ENCODE data around the gene IL24.

IL24 gene

DNA sequence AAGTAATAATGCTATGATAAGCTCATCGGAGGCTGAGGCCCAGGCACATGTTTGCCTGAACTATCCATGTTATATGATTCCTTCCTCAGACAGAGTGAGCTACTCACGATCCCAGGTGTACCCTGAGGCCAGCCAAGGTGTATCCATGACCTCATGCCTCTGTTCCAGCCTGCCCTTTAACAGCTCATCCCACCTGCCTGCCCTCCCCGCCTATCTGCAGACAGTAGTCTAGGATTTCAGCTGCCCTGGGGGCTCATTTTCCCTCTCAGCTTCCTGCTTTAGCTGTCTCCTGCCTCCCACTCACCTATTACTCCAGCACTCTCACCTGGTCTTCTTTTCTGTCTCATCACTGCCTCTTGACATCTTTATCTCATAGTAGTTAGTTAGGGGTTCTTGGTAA, 1.9 kb upstream of the IL24 start:
- H3K4me3 ChIP-seq: no peak overlapping the region
- no peaks in the 10 kb centered on the region for H3K36me3 ChIP-seq (ENCODE audit: insufficient read depth, low read length)
- no peak for DNase-seq (ENCODE audit: low read depth, low spot score)
- no peak for TF ChIP-seq POLR2AphosphoS5 (IDR thresholded peaks at IDR 0.05; ENCODE audit: borderline replicate concordance, low read depth, low read length)
- no peak for TF ChIP-seq EZH2 (IDR thresholded peaks at IDR 0.05)
- TF ChIP-seq FOXP2 (optimal IDR thresholded peaks at IDR 0.05; ENCODE audit: control extremely low read depth, extremely low read length, insufficient read depth): no peak
- H3K9me3 ChIP-seq (ENCODE audit: low read depth, low read length): no peaks in the 10 kb centered on the region
- no peak overlapping the region for H3K9ac ChIP-seq (ENCODE audit: insufficient read length)
- H3K27ac ChIP-seq: no peak overlapping the region

DNA sequence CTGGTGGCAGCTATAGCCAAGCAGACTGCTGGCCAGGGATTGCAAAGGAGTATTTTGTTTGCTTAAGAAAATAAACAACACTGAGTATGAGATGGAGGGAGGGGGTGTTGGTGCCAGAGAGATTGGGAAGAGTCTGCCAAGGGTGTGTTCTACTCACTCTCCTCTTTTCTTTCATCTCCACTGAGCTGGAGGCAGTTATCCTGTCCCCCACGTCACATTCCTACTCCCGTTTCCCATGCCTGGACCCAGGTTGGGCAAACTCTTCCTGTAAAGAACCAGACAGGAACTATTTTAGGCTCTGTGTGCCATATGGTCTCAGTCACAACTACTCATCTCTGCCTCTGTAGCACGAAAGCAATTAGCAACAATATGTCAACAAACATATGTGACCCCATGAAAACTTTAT, 1.4 kb upstream of the IL24 start:
- Histone ChIP-seq H3K4me3 (no peak overlapping the region), H3K9me3 (ENCODE audit: low read depth, low read length) (no peaks in the 10 kb centered on the region), H3K36me3 (ENCODE audit: insufficient read depth, low read length) (no peaks in the 10 kb centered on the region), H3K27ac (no peak overlapping the region), H3K9ac (ENCODE audit: insufficient read length) (no peak overlapping the region)
- DNase-seq (ENCODE audit: low read depth, low spot score): no peak
- TF ChIP-seq FOXP2 (optimal IDR thresholded peaks at IDR 0.05; ENCODE audit: control extremely low read depth, extremely low read length, insufficient read depth): no peak
- no peak for TF ChIP-seq POLR2AphosphoS5 (IDR thresholded peaks at IDR 0.05; ENCODE audit: borderline replicate concordance, low read depth, low read length)
- TF ChIP-seq EZH2 (IDR thresholded peaks at IDR 0.05): no peak

DNA sequence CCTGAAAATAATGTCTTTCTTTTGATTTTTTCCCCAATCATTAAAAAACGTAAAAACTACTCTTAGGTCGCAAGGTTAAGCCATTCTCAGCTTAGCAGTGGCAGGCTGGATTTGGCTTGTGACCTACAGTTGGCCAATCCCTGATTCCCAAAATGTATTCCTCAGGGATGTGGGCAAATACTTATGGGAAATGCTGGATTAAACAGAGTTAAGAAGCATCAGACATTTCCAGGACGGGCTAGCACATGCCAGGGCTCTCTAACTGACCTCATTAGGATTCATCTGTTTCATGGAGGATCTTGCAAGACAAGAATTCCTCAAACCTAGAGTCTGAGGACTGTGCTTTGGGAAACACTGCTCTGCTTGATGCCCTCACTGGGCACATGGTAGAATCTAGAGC, 982 bp upstream of the IL24 start:
- no peak overlapping the region for H3K4me3 ChIP-seq
- DNase-seq (ENCODE audit: low read depth, low spot score): no peak
- H3K9me3 ChIP-seq (ENCODE audit: low read depth, low read length): no peaks in the 10 kb centered on the region
- no peak overlapping the region for H3K9ac ChIP-seq (ENCODE audit: insufficient read length)
- H3K36me3 ChIP-seq (ENCODE audit: insufficient read depth, low read length): no peaks in the 10 kb centered on the region
- TF ChIP-seq EZH2 (IDR thresholded peaks at IDR 0.05): no peak
- TF ChIP-seq FOXP2 (optimal IDR thresholded peaks at IDR 0.05; ENCODE audit: control extremely low read depth, extremely low read length, insufficient read depth): no peak
- no peak for TF ChIP-seq POLR2AphosphoS5 (IDR thresholded peaks at IDR 0.05; ENCODE audit: borderline replicate concordance, low read depth, low read length)
- H3K27ac ChIP-seq: no peak overlapping the region

DNA sequence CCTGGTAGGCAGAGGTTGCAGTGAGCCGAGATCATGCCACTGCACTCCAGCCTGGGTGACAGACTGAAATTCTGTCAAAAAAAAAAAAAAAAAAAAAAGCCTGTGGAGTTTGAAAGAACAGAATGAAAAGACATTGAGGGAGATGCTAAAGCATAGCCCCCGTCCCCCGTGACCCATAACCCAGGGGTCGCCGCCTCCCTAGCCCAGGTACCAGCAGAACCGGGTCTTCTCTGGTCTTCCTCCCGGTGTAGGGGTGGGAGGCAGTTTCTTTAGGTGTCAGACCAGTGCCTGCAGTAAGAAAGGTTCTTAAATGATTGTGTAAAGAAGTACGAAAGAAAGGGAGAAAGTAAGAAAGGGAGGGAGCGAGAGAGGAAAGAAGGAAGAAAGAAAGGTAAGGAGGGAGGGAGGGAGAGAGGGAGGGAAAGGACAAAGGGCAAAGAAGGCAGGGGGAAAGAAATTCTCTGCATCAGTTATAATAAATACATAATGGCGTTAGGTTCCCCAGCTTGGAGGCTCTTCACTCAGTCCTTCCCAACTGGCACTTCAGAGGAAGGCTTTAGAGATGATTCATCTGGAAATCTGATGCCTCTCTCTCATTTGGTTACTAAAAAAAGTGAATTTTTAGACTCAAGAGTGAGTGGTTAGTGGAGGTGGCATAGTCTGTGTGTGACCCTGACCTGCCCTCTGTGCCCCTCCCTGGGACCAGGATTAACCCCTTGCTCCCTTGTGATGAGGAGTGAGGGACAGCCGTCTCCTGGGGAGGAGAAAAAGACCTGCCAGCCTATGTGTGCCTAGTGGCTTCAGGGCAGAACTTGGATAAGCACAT, 1.1 kb downstream of the IL24 start:
- TF ChIP-seq POLR2AphosphoS5 (IDR thresholded peaks at IDR 0.05; ENCODE audit: borderline replicate concordance, low read depth, low read length): no peak
- no peak for TF ChIP-seq FOXP2 (optimal IDR thresholded peaks at IDR 0.05; ENCODE audit: control extremely low read depth, extremely low read length, insufficient read depth)
- TF ChIP-seq EZH2 (IDR thresholded peaks at IDR 0.05): no peak
- Histone ChIP-seq H3K36me3 (ENCODE audit: insufficient read depth, low read length) (no peaks in the 10 kb centered on the region), H3K9ac (ENCODE audit: insufficient read length) (no peak overlapping the region), H3K4me3 (no peak overlapping the region), H3K9me3 (ENCODE audit: low read depth, low read length) (no peaks in the 10 kb centered on the region), H3K27ac (no peak overlapping the region)
- DNase-seq (ENCODE audit: low read depth, low spot score): no peak

DNA sequence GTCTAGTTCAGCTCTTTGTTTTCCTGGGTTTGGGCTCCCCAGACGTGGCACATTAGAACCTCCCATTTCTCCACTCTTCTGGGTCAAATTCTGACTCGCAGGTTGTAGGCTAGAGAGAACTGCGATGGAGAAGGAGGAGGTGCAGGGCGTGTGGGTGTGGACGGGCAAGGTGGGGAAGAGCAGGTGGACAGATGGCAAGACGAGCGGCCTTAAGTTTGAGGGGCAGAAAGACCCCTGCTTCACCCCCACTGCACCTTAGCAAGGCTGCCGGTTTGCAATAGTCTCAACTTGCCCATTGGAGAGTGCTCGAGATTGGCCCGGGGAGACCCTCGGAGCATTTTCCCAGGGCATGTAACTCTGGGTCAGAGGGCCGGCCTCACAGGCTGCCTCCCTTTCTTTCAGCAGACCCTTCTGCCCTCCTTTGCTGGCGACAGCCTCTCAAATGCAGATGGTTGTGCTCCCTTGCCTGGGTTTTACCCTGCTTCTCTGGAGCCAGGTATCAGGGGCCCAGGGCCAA, 1.7 kb downstream of the IL24 start:
- TF ChIP-seq POLR2AphosphoS5 (IDR thresholded peaks at IDR 0.05; ENCODE audit: borderline replicate concordance, low read depth, low read length): no peak
- no peak for TF ChIP-seq FOXP2 (optimal IDR thresholded peaks at IDR 0.05; ENCODE audit: control extremely low read depth, extremely low read length, insufficient read depth)
- no peak for TF ChIP-seq EZH2 (IDR thresholded peaks at IDR 0.05)
- Histone ChIP-seq H3K27ac (no peak overlapping the region), H3K9me3 (ENCODE audit: low read depth, low read length) (no peaks in the 10 kb centered on the region), H3K36me3 (ENCODE audit: insufficient read depth, low read length) (no peaks in the 10 kb centered on the region), H3K4me3 (no peak overlapping the region), H3K9ac (ENCODE audit: insufficient read length) (no peak overlapping the region)
- DNase-seq (ENCODE audit: low read depth, low spot score): no peak

DNA sequence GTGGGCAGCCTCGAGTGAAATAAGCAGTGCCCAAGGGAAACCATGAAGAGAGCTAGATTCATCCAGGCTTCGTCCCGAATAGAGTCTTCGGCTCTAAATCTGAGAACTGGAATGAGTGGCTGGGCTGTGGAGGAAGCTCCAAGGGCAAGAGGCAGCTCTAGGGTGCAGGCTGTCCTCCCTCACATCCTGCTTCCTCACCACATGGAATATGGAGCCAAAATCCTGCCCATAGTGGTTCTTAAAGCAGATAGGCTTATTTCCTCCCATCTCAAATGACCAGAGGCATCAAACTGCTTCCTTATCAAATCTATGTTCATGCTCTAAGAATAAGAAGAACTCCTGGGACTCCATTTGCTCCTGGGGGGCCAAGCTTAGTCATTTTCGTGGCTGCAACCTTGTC, 2.5 kb downstream of the IL24 start:
- Histone ChIP-seq H3K27ac (no peak overlapping the region), H3K9me3 (ENCODE audit: low read depth, low read length) (no peaks in the 10 kb centered on the region), H3K9ac (ENCODE audit: insufficient read length) (no peak overlapping the region), H3K36me3 (ENCODE audit: insufficient read depth, low read length) (no peaks in the 10 kb centered on the region), H3K4me3 (no peak overlapping the region)
- no peak for TF ChIP-seq FOXP2 (optimal IDR thresholded peaks at IDR 0.05; ENCODE audit: control extremely low read depth, extremely low read length, insufficient read depth)
- TF ChIP-seq POLR2AphosphoS5 (IDR thresholded peaks at IDR 0.05; ENCODE audit: borderline replicate concordance, low read depth, low read length): no peak
- TF ChIP-seq EZH2 (IDR thresholded peaks at IDR 0.05): no peak
- no peak for DNase-seq (ENCODE audit: low read depth, low spot score)

DNA sequence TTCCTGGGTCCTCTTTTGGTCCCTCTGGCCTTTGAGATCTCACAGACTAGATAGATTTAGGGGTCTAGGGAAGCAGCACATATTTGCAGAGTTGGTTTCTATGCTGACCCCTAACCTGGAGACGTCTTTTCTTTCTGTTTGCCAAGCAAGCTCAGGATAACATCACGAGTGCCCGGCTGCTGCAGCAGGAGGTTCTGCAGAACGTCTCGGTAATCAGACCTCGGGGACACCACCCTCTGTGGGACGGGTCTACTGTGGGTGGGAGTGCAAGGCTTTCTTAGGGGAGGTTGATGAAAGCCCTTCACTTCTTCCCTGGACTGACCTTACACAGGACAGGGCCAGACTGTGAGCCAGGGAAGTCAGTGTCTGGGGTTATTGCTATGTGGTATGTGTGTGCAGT, 2.9 kb downstream of the IL24 start:
- Histone ChIP-seq H3K4me3 (no peak overlapping the region), H3K27ac (no peak overlapping the region), H3K9ac (ENCODE audit: insufficient read length) (no peak overlapping the region), H3K36me3 (ENCODE audit: insufficient read depth, low read length) (no peaks in the 10 kb centered on the region), H3K9me3 (ENCODE audit: low read depth, low read length) (no peaks in the 10 kb centered on the region)
- no peak for DNase-seq (ENCODE audit: low read depth, low spot score)
- TF ChIP-seq FOXP2 (optimal IDR thresholded peaks at IDR 0.05; ENCODE audit: control extremely low read depth, extremely low read length, insufficient read depth) (no peak), POLR2AphosphoS5 (IDR thresholded peaks at IDR 0.05; ENCODE audit: borderline replicate concordance, low read depth, low read length) (no peak), EZH2 (IDR thresholded peaks at IDR 0.05) (no peak)

DNA sequence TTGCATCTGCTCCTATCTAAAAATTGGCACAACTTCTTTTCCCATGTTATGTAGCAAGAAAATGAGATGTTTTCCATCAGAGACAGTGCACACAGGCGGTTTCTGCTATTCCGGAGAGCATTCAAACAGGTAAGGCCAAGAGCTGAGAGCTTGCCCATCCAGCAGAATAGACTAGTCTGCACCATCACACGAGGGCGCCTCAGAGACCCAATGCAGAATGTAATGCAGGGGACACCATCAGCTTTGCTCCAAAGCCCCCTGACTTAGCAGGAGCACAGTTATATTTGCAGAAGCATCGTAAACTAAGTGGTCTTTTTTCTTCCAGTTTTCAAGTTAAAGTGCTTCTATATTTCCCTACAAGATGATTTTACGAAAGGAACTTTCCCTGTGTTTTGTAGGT, 4.7 kb downstream of the IL24 start:
- TF ChIP-seq FOXP2 (optimal IDR thresholded peaks at IDR 0.05; ENCODE audit: control extremely low read depth, extremely low read length, insufficient read depth) (no peak), POLR2AphosphoS5 (IDR thresholded peaks at IDR 0.05; ENCODE audit: borderline replicate concordance, low read depth, low read length) (no peak), EZH2 (IDR thresholded peaks at IDR 0.05) (no peak)
- no peak overlapping the region for H3K27ac ChIP-seq
- no peaks in the 10 kb centered on the region for H3K9me3 ChIP-seq (ENCODE audit: low read depth, low read length)
- DNase-seq (ENCODE audit: low read depth, low spot score): no peak
- H3K36me3 ChIP-seq (ENCODE audit: insufficient read depth, low read length): no peaks in the 10 kb centered on the region
- no peak overlapping the region for H3K4me3 ChIP-seq
- H3K9ac ChIP-seq (ENCODE audit: insufficient read length): no peak overlapping the region

Data from SK-N-MC (cell line).